Nephron progenitor cell (in vitro differentiated cells): ENCODE measurements around the gene CCNC.

Experiments
- DNase-seq: peaks from one replicate; pipeline ENCODE4 v3.0.0; 2021
- H3K27ac Mint-ChIP-seq: 2 replicates; pipeline ENCODE4 v1.8.0; 2021; ENCODE audit warnings: mild to moderate bottlenecking, moderate library complexity, mixed read lengths
- H3K27me3 Mint-ChIP-seq: 2 replicates; pipeline ENCODE4 v1.8.0; 2021; ENCODE audit warnings: mild to moderate bottlenecking, low read depth, mixed read lengths; ENCODE audit not compliant: poor library complexity
- H3K36me3 Mint-ChIP-seq: 2 replicates; pipeline ENCODE4 v1.8.0; 2021; ENCODE audit warnings: low read depth, mixed read lengths
- H3K4me1 Mint-ChIP-seq: 2 replicates; pipeline ENCODE4 v1.8.0; 2021; ENCODE audit warnings: mixed read lengths
- H3K4me3 Mint-ChIP-seq: 2 replicates; pipeline ENCODE4 v1.8.0; 2021; ENCODE audit warnings: mild to moderate bottlenecking, moderate library complexity, mixed read lengths
- H3K9me3 Mint-ChIP-seq: 2 replicates; pipeline ENCODE4 v1.8.0; 2021; ENCODE audit warnings: mild to moderate bottlenecking, moderate library complexity, mixed read lengths
- CTCF ChIP-seq: fragments of 200-600 bp; sonication (generic); IDR thresholded peaks from 2 replicates; pipeline ENCODE4 v1.5.0; 2021; ENCODE audit warnings: antibody characterized with exemption

Gene CCNC

GRCh38 chr6:99579781-99580180 lies 11.3 kb upstream of the CCNC start:
- Mint-ChIP-seq H3K36me3 (no peaks in the 10 kb centered on the region), H3K9me3 (no peaks in the 10 kb centered on the region), H3K4me3 (no peak overlapping the region), H3K4me1 (no peaks in the 10 kb centered on the region), H3K27ac (no peak overlapping the region), H3K27me3 (peaks cover 97% of the 10 kb centered on the region)
- no peak for TF ChIP-seq CTCF
- no peak for DNase-seq

- Mint-ChIP-seq H3K9me3 (peaks cover 4% of the 10 kb centered on the region), H3K4me3 (no peak overlapping the region), H3K27ac (no peak overlapping the region), H3K36me3 (no peaks in the 10 kb centered on the region), H3K4me1 (no peaks in the 10 kb centered on the region), H3K27me3 (peaks cover 78% of the 10 kb centered on the region)
- no peak for TF ChIP-seq CTCF
- no peak for DNase-seq
These were observed 7.2 kb upstream of the CCNC start for GRCh38 chr6:99575544-99576227.

- Mint-ChIP-seq H3K27me3 (peaks cover 62% of the 10 kb centered on the region), H3K36me3 (peaks cover 5% of the 10 kb centered on the region), H3K27ac (no peak overlapping the region), H3K4me1 (no peaks in the 10 kb centered on the region), H3K4me3 (no peak overlapping the region), H3K9me3 (peaks cover 8% of the 10 kb centered on the region)
- no peak for TF ChIP-seq CTCF
- no peak for DNase-seq
These were observed 5.6 kb upstream of the CCNC start for GRCh38 chr6:99573980-99574617.

- no peak for DNase-seq
- Mint-ChIP-seq H3K27ac (no peak overlapping the region), H3K27me3 (no peaks in the 10 kb centered on the region), H3K36me3 (peaks cover 54% of the 10 kb centered on the region), H3K4me1 (peaks cover 17% of the 10 kb centered on the region), H3K9me3 (no peaks in the 10 kb centered on the region), H3K4me3 (no peak overlapping the region)
- TF ChIP-seq CTCF = no peak
These were observed 5.3 kb downstream of the CCNC start for GRCh38 chr6:99563056-99563723.

DNA sequence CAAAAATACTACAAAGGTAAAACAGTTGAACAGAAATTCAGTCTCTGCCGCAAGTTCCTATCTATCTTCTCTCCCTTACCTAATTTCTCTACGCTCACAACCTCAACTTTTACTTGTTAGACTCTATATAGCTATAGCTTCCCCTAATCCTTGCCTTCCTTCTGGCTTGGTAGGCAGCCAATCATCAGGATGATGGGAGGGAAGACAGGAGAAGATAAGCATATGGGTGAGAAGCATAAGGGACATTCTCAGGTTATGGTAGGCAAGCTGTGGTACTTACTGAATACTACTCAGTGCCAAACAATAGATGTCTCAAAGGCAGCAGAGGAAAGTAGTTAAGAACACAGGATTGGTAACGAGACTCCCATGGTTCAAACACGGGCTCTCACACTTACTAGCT lies 7.8 kb downstream of the CCNC start:
- no peak for TF ChIP-seq CTCF
- Mint-ChIP-seq H3K27me3 (no peaks in the 10 kb centered on the region), H3K4me1 (no peaks in the 10 kb centered on the region), H3K36me3 (peaks cover 73% of the 10 kb centered on the region), H3K9me3 (peaks cover 7% of the 10 kb centered on the region), H3K4me3 (no peak overlapping the region), H3K27ac (no peak overlapping the region)
- DNase-seq = no peak
